GM19438 (cell line): ENCODE data around the gene ING2.

Source experiments
- ATAC-seq: cut with Tn5 transposase; IDR thresholded peaks from one replicate; pipeline ENCODE4 v1.9.1; 2021; ENCODE audit warnings: low read depth; ENCODE audit not compliant: unreplicated experiment

ING2 gene

GRCh38 chr4:183499389-183499788 is 5.5 kb upstream of the ING2 start:
- no peak for ATAC-seq

- ATAC-seq = no peak
Observed at GRCh38 chr4:183499801-183500200, 5.1 kb upstream of the ING2 start.

GRCh38 chr4:183503497-183504063 is 1.3 kb upstream of the ING2 start:
- peak; percentile 1 for ATAC-seq

GRCh38 chr4:183504064-183504929 is 561 bp upstream of the ING2 start:
- ATAC-seq = peak; percentile 59

GRCh38 chr4:183505611-183506388 is 942 bp downstream of the ING2 start:
- peak; percentile 45 for ATAC-seq

GRCh38 chr4:183506389-183506735 is 1.5 kb downstream of the ING2 start:
- no peak for ATAC-seq

- no peak for ATAC-seq
Observed at GRCh38 chr4:183507925-183508696, 3.3 kb downstream of the ING2 start.

GRCh38 chr4:183508697-183509335 is 4.0 kb downstream of the ING2 start:
- ATAC-seq = no peak

GRCh38 chr4:183515411-183515810 is 10.6 kb downstream of the ING2 start:
- no peak for ATAC-seq

GRCh38 chr4:183517194-183517593 is 12.3 kb downstream of the ING2 start:
- ATAC-seq = no peak

GRCh38 chr4:183517781-183518180 is 12.9 kb downstream of the ING2 start:
- ATAC-seq = no peak

GRCh38 chr4:183522821-183523220 is 18.0 kb downstream of the ING2 start:
- no peak for ATAC-seq

GRCh38 chr4:183527326-183527725 is 22.5 kb downstream of the ING2 start:
- ATAC-seq = no peak

GRCh38 chr4:183532821-183533220 is 28.0 kb downstream of the ING2 start:
- no peak for ATAC-seq

- ATAC-seq = no peak
Observed at GRCh38 chr4:183533698-183534097, 28.8 kb downstream of the ING2 start.

GRCh38 chr4:183540410-183541009 is 35.7 kb downstream of the ING2 start:
- ATAC-seq = no peak

- no peak for ATAC-seq
Observed at GRCh38 chr4:183541010-183541751, 36.3 kb downstream of the ING2 start.

- no peak for ATAC-seq
Observed at GRCh38 chr4:183541752-183542040, 36.8 kb downstream of the ING2 start.

GRCh38 chr4:183543435-183543834 is 38.6 kb downstream of the ING2 start:
- ATAC-seq = no peak
